Measurements from ENCODE around the gene SCNN1B.

GRCh38 chr16:23267647-23268046 lies 34.5 kb upstream of the SCNN1B start:
- TF ChIP-seq CTCF (IDR thresholded peaks at IDR 0.05) (no peak), POLR2A (IDR thresholded peaks at IDR 0.05) (no peak)

Data from body of pancreas (tissue), 4 donors.